PFSK-1 (cell line): Measurements from ENCODE around the gene FRMD8.

Experiments
- POLR2AphosphoS5 ChIP-seq: IDR thresholded peaks from 2 replicates; pipeline ENCODE4 v1.6.1; 2012; ENCODE audit warnings: low read depth, mild to moderate bottlenecking, control low read depth, low read length, moderate library complexity
- SIN3A ChIP-seq: IDR thresholded peaks from 2 replicates; pipeline ENCODE4 v1.6.1; 2012; ENCODE audit warnings: mild to moderate bottlenecking, low read length, moderate library complexity, borderline replicate concordance; ENCODE audit not compliant: insufficient read depth
- TF ChIP-seq, protein P1 (sequence below), 2 experiments: IDR thresholded peaks; 2 replicates each; pipeline versions ENCODE4 v1.6.1 to v1.8.0; 2011 to 2012; ENCODE audit warnings: low read depth in 2 of 2, low read length in 2 of 2, control low read depth in 1 of 2, inconsistent platforms in 1 of 2, mild to moderate bottlenecking in 1 of 2, moderate library complexity in 1 of 2; ENCODE audit not compliant: insufficient read depth in 1 of 2

DNA sequence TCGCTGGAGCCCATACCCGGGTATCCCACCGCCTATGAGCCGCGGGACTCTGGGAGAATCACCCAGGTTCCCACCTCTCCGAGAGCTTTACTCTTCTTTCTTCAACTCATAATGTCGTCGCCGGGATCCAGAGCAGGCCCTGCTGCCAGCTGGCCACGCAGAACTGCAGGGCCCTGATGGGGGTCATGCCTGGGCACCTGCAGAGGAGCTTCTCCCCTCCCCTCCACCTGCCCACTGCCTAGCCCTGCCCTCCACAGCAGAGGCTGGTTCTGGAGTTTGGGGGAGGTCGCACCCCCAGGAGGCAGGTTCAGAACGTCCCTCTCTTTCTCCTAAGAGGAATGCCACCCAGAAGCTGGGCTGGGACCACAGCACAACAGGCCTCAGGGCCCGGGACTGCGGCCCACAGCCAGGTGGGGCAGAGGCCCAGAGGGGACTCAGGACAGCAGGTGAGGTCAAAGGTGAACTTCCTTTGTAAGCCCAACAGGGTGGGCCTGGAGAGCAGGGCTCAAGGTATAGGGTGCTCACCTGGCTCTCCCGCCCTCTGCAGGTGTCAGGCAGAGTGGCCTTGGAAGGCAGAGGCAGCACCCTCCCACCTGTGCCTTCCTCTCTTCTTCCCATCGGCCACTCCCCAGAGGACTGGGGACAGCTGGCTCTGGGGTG, 5.8 kb upstream of the FRMD8 start:
- no peak for TF ChIP-seq POLR2AphosphoS5
- no peak for TF ChIP-seq SIN3A
- TF ChIP-seq, protein P1, sequence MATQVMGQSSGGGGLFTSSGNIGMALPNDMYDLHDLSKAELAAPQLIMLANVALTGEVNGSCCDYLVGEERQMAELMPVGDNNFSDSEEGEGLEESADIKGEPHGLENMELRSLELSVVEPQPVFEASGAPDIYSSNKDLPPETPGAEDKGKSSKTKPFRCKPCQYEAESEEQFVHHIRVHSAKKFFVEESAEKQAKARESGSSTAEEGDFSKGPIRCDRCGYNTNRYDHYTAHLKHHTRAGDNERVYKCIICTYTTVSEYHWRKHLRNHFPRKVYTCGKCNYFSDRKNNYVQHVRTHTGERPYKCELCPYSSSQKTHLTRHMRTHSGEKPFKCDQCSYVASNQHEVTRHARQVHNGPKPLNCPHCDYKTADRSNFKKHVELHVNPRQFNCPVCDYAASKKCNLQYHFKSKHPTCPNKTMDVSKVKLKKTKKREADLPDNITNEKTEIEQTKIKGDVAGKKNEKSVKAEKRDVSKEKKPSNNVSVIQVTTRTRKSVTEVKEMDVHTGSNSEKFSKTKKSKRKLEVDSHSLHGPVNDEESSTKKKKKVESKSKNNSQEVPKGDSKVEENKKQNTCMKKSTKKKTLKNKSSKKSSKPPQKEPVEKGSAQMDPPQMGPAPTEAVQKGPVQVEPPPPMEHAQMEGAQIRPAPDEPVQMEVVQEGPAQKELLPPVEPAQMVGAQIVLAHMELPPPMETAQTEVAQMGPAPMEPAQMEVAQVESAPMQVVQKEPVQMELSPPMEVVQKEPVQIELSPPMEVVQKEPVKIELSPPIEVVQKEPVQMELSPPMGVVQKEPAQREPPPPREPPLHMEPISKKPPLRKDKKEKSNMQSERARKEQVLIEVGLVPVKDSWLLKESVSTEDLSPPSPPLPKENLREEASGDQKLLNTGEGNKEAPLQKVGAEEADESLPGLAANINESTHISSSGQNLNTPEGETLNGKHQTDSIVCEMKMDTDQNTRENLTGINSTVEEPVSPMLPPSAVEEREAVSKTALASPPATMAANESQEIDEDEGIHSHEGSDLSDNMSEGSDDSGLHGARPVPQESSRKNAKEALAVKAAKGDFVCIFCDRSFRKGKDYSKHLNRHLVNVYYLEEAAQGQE (IDR thresholded peaks at IDR 0.05; ENCODE audit: insufficient read depth in 1 of 2, low read depth in 2 of 2, low read length in 2 of 2) = no peak
